ENCODE results near the gene DSP.

Gene DSP

DNA sequence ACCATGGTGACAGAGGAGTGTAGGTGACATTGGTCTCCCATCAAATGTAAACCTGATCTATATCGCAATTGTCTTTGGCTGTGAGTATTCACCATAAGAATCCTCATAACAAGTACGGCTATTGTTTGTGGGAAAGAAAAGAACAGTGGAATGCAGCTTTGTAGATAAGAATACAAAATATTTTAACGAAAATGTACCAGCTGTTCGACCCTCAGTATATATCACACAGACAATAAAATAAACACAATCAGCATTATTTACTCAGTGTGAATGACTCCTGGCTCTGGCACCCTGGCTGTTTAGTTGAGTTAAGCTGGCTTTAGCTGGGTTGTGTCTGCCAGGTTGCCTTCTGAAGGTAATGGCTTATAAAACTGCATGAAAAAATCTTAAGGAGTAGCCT lies 91.9 kb downstream of the DSP start:
- Histone ChIP-seq H3K36me3 (replicated peaks; ENCODE audit: low read depth, low read length) (no peaks in the 10 kb centered on the region), H4K20me1 (ENCODE audit: insufficient read depth, low read length) (no peaks in the 10 kb centered on the region), H3K4me1 (ENCODE audit: low read length) (no peaks in the 10 kb centered on the region), H3K79me2 (ENCODE audit: low read length) (no peaks in the 10 kb centered on the region), H3K4me3 (ENCODE audit: low read length) (no peak overlapping the region), H3K27ac (ENCODE audit: low read length) (no peak overlapping the region), H2AFZ (ENCODE audit: low read depth, low read length) (no peak overlapping the region), H3K27me3 (ENCODE audit: low read depth, low read length) (no peaks in the 10 kb centered on the region), H3K9ac (ENCODE audit: low read length) (no peak overlapping the region), H3K4me2 (ENCODE audit: low read length) (no peak overlapping the region), H3K9me3 (ENCODE audit: insufficient read depth, low read length) (no peaks in the 10 kb centered on the region)
- no peak for TF ChIP-seq EZH2phosphoT487 (IDR thresholded peaks at IDR 0.05; ENCODE audit: low read depth)
- TF ChIP-seq, protein P1, sequence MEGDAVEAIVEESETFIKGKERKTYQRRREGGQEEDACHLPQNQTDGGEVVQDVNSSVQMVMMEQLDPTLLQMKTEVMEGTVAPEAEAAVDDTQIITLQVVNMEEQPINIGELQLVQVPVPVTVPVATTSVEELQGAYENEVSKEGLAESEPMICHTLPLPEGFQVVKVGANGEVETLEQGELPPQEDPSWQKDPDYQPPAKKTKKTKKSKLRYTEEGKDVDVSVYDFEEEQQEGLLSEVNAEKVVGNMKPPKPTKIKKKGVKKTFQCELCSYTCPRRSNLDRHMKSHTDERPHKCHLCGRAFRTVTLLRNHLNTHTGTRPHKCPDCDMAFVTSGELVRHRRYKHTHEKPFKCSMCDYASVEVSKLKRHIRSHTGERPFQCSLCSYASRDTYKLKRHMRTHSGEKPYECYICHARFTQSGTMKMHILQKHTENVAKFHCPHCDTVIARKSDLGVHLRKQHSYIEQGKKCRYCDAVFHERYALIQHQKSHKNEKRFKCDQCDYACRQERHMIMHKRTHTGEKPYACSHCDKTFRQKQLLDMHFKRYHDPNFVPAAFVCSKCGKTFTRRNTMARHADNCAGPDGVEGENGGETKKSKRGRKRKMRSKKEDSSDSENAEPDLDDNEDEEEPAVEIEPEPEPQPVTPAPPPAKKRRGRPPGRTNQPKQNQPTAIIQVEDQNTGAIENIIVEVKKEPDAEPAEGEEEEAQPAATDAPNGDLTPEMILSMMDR (IDR thresholded peaks at IDR 0.05; ENCODE audit: low read depth, low read length): no peak

DNA sequence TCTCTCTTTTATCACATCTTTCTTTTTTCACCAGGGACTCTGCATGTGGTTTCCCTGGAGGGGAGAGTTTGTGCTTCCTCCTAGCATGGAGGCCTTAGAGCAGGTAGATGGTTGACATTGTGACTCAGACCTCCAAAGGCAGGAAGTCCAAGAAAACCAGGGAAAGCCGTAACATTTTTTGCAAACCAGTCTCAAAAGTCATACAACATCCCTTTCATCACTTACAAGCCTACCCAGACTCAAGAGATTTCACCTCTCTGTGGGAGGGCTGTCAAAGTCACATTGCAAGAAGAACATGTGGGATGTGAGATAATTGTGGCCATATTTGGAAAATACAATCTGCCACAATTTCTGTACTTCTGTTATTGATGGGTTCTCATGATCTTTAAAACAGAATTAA lies 94.7 kb downstream of the DSP start:
- H3K9me3 ChIP-seq (ENCODE audit: insufficient read depth, low read length): no peaks in the 10 kb centered on the region
- H3K27me3 ChIP-seq (ENCODE audit: low read depth, low read length): no peaks in the 10 kb centered on the region
- no peaks in the 10 kb centered on the region for H4K20me1 ChIP-seq (ENCODE audit: insufficient read depth, low read length)
- no peak overlapping the region for H3K27ac ChIP-seq (ENCODE audit: low read length)
- TF ChIP-seq EZH2phosphoT487 (IDR thresholded peaks at IDR 0.05; ENCODE audit: low read depth): no peak
- TF ChIP-seq, protein P1 (IDR thresholded peaks at IDR 0.05; ENCODE audit: low read depth, low read length): no peak
- no peak overlapping the region for H2AFZ ChIP-seq (ENCODE audit: low read depth, low read length)
- no peak overlapping the region for H3K4me3 ChIP-seq (ENCODE audit: low read length)
- no peak overlapping the region for H3K4me2 ChIP-seq (ENCODE audit: low read length)
- H3K4me1 ChIP-seq (ENCODE audit: low read length): no peaks in the 10 kb centered on the region
- H3K79me2 ChIP-seq (ENCODE audit: low read length): no peaks in the 10 kb centered on the region
- H3K9ac ChIP-seq (ENCODE audit: low read length): no peak overlapping the region
- H3K36me3 ChIP-seq (replicated peaks; ENCODE audit: low read depth, low read length): no peaks in the 10 kb centered on the region

Measured in OCI-LY3 (cell line).